H1 (cell line): ENCODE data around the gene AGFG2. TPM values are rescaled to one million over a fixed set of nuclear protein-coding genes. Genes with fewer than 3 reads are reported as not detected.

Experiments used
- CTCF ChIA-PET: fragments of 300-600 bp; sonication (Branson Sonifier 250); formaldehyde crosslinking; loops from one replicate; lab custom pipeline; 2021; ENCODE audit not compliant: partially characterized antibody; lab: Charles Lee
- POLR2A ChIA-PET: fragments of 300-600 bp; sonication (Branson Sonifier 250); formaldehyde crosslinking; loops from one replicate; lab custom pipeline; 2021; ENCODE audit warnings: inconsistent platforms; ENCODE audit not compliant: partially characterized antibody; lab: Charles Lee
- DNase-seq, 2 experiments: peaks; one replicate each; pipeline versions ENCODE4 v3.0.0 to v3.0.0-alpha.2; 2010 to 2022; ENCODE audit warnings: low spot score in 2 of 2, low read depth in 1 of 2, mixed read lengths in 1 of 2
- FAIRE-seq: peaks from 2 replicates; lab custom pipeline; 2011; peaks lifted over from hg19 to GRCh38; lab: Jason Lieb, UNC
- H2AFZ ChIP-seq: 2 replicates; pipeline ENCODE4 v1.8.1; 2012; ENCODE audit warnings: low read length, inconsistent platforms
- H2AK5ac ChIP-seq: 2 replicates; pipeline ENCODE4 v1.6.1; 2013; ENCODE audit warnings: low read depth, low read length
- H2BK120ac ChIP-seq: replicated peaks from 2 replicates; pipeline ENCODE3; 2013; ENCODE audit warnings: low read depth, low read length, inconsistent platforms
- H2BK12ac ChIP-seq: 2 replicates; pipeline ENCODE4 v1.6.1; 2013; ENCODE audit warnings: low read depth, low read length
- H2BK15ac ChIP-seq: 2 replicates; pipeline ENCODE4 v1.6.1; 2013; ENCODE audit warnings: low read length
- H2BK20ac ChIP-seq: 2 replicates; pipeline ENCODE4 v1.6.1; 2013; ENCODE audit warnings: low read length
- H2BK5ac ChIP-seq: 2 replicates; pipeline ENCODE4 v1.6.1; 2013; ENCODE audit warnings: low read depth, low read length
- H3K14ac ChIP-seq: 2 replicates; pipeline ENCODE4 v1.6.1; 2013; ENCODE audit warnings: inconsistent platforms; ENCODE audit not compliant: insufficient read length
- H3K18ac ChIP-seq: 2 replicates; pipeline ENCODE4 v1.6.1; 2013; ENCODE audit warnings: low read length; ENCODE audit errors: extremely low read depth
- H3K23ac ChIP-seq: 2 replicates; pipeline ENCODE4 v1.6.1; 2013; ENCODE audit warnings: inconsistent platforms; ENCODE audit not compliant: insufficient read length
- H3K23me2 ChIP-seq: 2 replicates; pipeline ENCODE4 v1.6.1; 2013; ENCODE audit warnings: low read depth, low read length
- H3K27ac ChIP-seq: 2 replicates; pipeline ENCODE4 v1.6.1; 2011; ENCODE audit warnings: low read depth, low read length, inconsistent platforms
- H3K27me3 ChIP-seq, 4 experiments: replicated peaks in 1 of 4; 1 replicate in 1 of 4; 2 replicates in 3 of 4; pipeline versions ENCODE4 v1.6.1 to v1.8.1; 2011 to 2013; ENCODE audit warnings: low read length in 3 of 4, mild to moderate bottlenecking in 3 of 4, inconsistent platforms in 2 of 4, mixed read lengths in 2 of 4, moderate library complexity in 1 of 4; ENCODE audit not compliant: control insufficient read depth in 3 of 4, insufficient read depth in 3 of 4; ENCODE audit errors: extremely low read depth in 1 of 4
- H3K36me3 ChIP-seq, 4 experiments: 2 replicates each; pipeline versions ENCODE4 v1.6.1 to v1.8.1; 2011 to 2013; ENCODE audit warnings: mild to moderate bottlenecking in 4 of 4, low read length in 3 of 4, moderate library complexity in 2 of 4, control low read depth in 1 of 4, inconsistent platforms in 1 of 4; ENCODE audit not compliant: insufficient read depth in 4 of 4, control insufficient read depth in 2 of 4
- H3K4ac ChIP-seq: replicated peaks from 2 replicates; pipeline ENCODE3; 2013; ENCODE audit warnings: low read length, low read depth, mixed read lengths, inconsistent platforms; ENCODE audit not compliant: insufficient read length
- H3K4me1 ChIP-seq, 4 experiments: replicated peaks in 1 of 4; 1 replicate in 1 of 4; 2 replicates in 3 of 4; pipeline versions ENCODE4 v1.6.1 to v1.8.1; 2011 to 2013; ENCODE audit warnings: low read length in 3 of 4, inconsistent platforms in 2 of 4, mixed read lengths in 1 of 4; ENCODE audit not compliant: insufficient read depth in 4 of 4, control insufficient read depth in 3 of 4
- H3K4me2 ChIP-seq, 2 experiments: 2 replicates each; pipeline versions ENCODE4 v1.6.1 to v1.8.1; 2011 to 2013; ENCODE audit warnings: low read depth in 2 of 2, low read length in 2 of 2, control low read depth in 1 of 2, inconsistent platforms in 1 of 2, mild to moderate bottlenecking in 1 of 2; ENCODE audit not compliant: insufficient read depth in 1 of 2
- H3K4me3 ChIP-seq, 4 experiments: fragments of 200-600, 300-600 bp in 1 of 4; sonication (generic), shearing (Covaris generic), sonication (Bioruptor Twin) in 1 of 4; 2 replicates each; pipeline versions ENCODE4 v1.5.1 to v1.8.1; 2011 to 2016; ENCODE audit warnings: low read length in 4 of 4, low read depth in 3 of 4, control low read depth in 2 of 4, inconsistent platforms in 2 of 4, mild to moderate bottlenecking in 2 of 4, mixed read lengths in 1 of 4, moderate library complexity in 1 of 4; ENCODE audit not compliant: insufficient read depth in 2 of 4; ENCODE audit errors: extremely low read depth in 1 of 4
- H3K56ac ChIP-seq: replicated peaks from 2 replicates; pipeline ENCODE3; 2013; ENCODE audit warnings: low read depth, mild to moderate bottlenecking, mixed read lengths, low read length, inconsistent platforms; ENCODE audit not compliant: insufficient read length
- H3K79me1 ChIP-seq: 2 replicates; pipeline ENCODE4 v1.6.1; 2013; ENCODE audit warnings: low read depth, low read length, control low read depth
- H3K79me2 ChIP-seq, 2 experiments: 2 replicates each; pipeline versions ENCODE4 v1.6.1 to v1.8.1; 2012 to 2013; ENCODE audit warnings: low read length in 2 of 2, mild to moderate bottlenecking in 2 of 2, inconsistent platforms in 1 of 2; ENCODE audit not compliant: insufficient read depth in 2 of 2, control insufficient read depth in 1 of 2
- H3K9ac ChIP-seq, 4 experiments: replicated peaks in 1 of 4; 1 replicate in 1 of 4; 2 replicates in 3 of 4; pipeline versions ENCODE4 v1.6.1 to v1.8.1; 2011 to 2013; ENCODE audit warnings: low read depth in 3 of 4, low read length in 3 of 4, control low read depth in 2 of 4, mild to moderate bottlenecking in 2 of 4, moderate library complexity in 2 of 4, inconsistent platforms in 1 of 4; ENCODE audit errors: extremely low read depth in 1 of 4
- H3K9me3 ChIP-seq, 2 experiments: 2 replicates each; pipeline versions ENCODE4 v1.6.1 to v1.8.1; 2012 to 2013; ENCODE audit warnings: mild to moderate bottlenecking in 2 of 2, moderate library complexity in 2 of 2, control low read depth in 1 of 2, inconsistent platforms in 1 of 2, low read depth in 1 of 2, low read length in 1 of 2, mixed read lengths in 1 of 2; ENCODE audit not compliant: insufficient read depth in 2 of 2
- H4K20me1 ChIP-seq, 2 experiments: replicated peaks in 1 of 2; 2 replicates each; pipeline versions ENCODE3 to v1.8.1; 2011 to 2013; ENCODE audit warnings: inconsistent platforms in 2 of 2, low read length in 2 of 2, mild to moderate bottlenecking in 1 of 2; ENCODE audit not compliant: insufficient read depth in 2 of 2, control insufficient read depth in 1 of 2
- H4K5ac ChIP-seq: 2 replicates; pipeline ENCODE4 v1.6.1; 2013; ENCODE audit warnings: low read length, low read depth, mixed read lengths, inconsistent platforms; ENCODE audit not compliant: insufficient read length
- H4K8ac ChIP-seq: 2 replicates; pipeline ENCODE4 v1.8.0; 2013; ENCODE audit warnings: mild to moderate bottlenecking, moderate library complexity, low read length, inconsistent platforms; ENCODE audit not compliant: insufficient read depth; ENCODE audit errors: extremely low read depth
- H4K91ac ChIP-seq: replicated peaks from 2 replicates; pipeline ENCODE3; 2013; ENCODE audit warnings: low read length, mixed read lengths, inconsistent platforms; ENCODE audit not compliant: insufficient read length
- ASH2L ChIP-seq: fragments of 200-600, 300-600 bp; sonication (generic); IDR thresholded peaks from one replicate; pipeline ENCODE4 v1.7.1; 2017; ENCODE audit warnings: low read length
- CHD1 ChIP-seq: IDR thresholded peaks from 2 replicates; pipeline ENCODE4 v1.6.1; 2012; ENCODE audit warnings: low read depth, low read length, improper control_type of control experiment
- KDM1A ChIP-seq: fragments of 200-600, 300-600 bp; sonication (generic); IDR thresholded peaks from 2 replicates; pipeline ENCODE4 v1.7.1; 2016; ENCODE audit warnings: mild to moderate bottlenecking, low read length, borderline replicate concordance
- MAX ChIP-seq: IDR thresholded peaks from 2 replicates; pipeline ENCODE4 v1.6.1; 2012; ENCODE audit warnings: inconsistent platforms
- SAP30 ChIP-seq: fragments of 300-600 bp; sonication (generic); IDR thresholded peaks from 2 replicates; pipeline ENCODE4 v1.7.1; 2012; ENCODE audit warnings: low read length, moderate library complexity, mild to moderate bottlenecking, inconsistent platforms; ENCODE audit not compliant: insufficient read depth, insufficient replicate concordance
- SIRT6 ChIP-seq: IDR thresholded peaks from one replicate; pipeline ENCODE4 v1.7.1; 2012; ENCODE audit warnings: low read length, inconsistent platforms
- SP1 ChIP-seq: IDR thresholded peaks from 2 replicates; pipeline ENCODE4 v1.6.1; 2011; ENCODE audit warnings: low read depth, low read length
- TBP ChIP-seq: IDR thresholded peaks from 2 replicates; pipeline ENCODE4 v1.6.1; 2011; ENCODE audit warnings: low read depth, low read length, improper control_type of control experiment
- USF2 ChIP-seq: IDR thresholded peaks from 2 replicates; pipeline ENCODE4 v1.6.1; 2011; ENCODE audit warnings: low read length, improper control_type of control experiment
- YY1 ChIP-seq: IDR thresholded peaks from 2 replicates; pipeline ENCODE4 v1.6.1; 2011; ENCODE audit warnings: low read depth, mild to moderate bottlenecking, low read length
- WGBS, 2 experiments: shearing (Covaris generic) in 1 of 2; methylation state at CpG; one replicate each; pipeline versions ENCODE4 v1.1.6 to v1.1.7; 2013 to 2015; ENCODE audit warnings: low lambda C conversion rate in 2 of 2, mixed read lengths in 2 of 2, inconsistent platforms in 1 of 2, low coverage in 1 of 2, missing lambda C conversion rate in 1 of 2; ENCODE audit not compliant: insufficient replicate concordance in 2 of 2, insufficient coverage in 1 of 2, insufficient read length in 1 of 2; ENCODE audit errors: extremely low coverage in 1 of 2, missing lambda C conversion rate in 1 of 2; 5-methylcytosine and 5-hydroxymethylcytosine counted together
- polyA plus RNA-seq, 7 experiments: library from polyadenylated mRNA; depleted of rRNA in 3 of 7; stranded (reverse) in 5 of 7; unstranded in 2 of 7; fragments of >200 nt in 5 of 7; fragments of 200-250 nt in 2 of 7; gene quantifications; 1 replicate in 5 of 7; 2 replicates in 1 of 7; 4 replicates in 1 of 7; pipeline versions ENCODE4 v1.2.1 to v1.2.3, GENCODE V29; 2011 to 2013; ENCODE audit warnings: missing spikeins in 2 of 7, mixed read lengths in 2 of 7
- total RNA-seq: library from RNA; stranded (reverse); fragmentation: NEBNext Ultra II Directional; extraction: Animal tissue kit (Norgen Biotek cat#: 25700); gene quantifications from 2 replicates; pipeline ENCODE4 v1.2.1, GENCODE V29; 2021
- TF ChIP-seq, protein P1 (sequence below): IDR thresholded peaks from 2 replicates; pipeline ENCODE4 v1.6.1; 2012; ENCODE audit warnings: low read length, inconsistent platforms

The AGFG2 gene
- total and polyA plus RNA-seq, 2 of the 8 experiments (the other 6 are each of a cell fraction or from before 2014, with no cell fraction given) = 7.6 to 11.2 TPM

DNA sequence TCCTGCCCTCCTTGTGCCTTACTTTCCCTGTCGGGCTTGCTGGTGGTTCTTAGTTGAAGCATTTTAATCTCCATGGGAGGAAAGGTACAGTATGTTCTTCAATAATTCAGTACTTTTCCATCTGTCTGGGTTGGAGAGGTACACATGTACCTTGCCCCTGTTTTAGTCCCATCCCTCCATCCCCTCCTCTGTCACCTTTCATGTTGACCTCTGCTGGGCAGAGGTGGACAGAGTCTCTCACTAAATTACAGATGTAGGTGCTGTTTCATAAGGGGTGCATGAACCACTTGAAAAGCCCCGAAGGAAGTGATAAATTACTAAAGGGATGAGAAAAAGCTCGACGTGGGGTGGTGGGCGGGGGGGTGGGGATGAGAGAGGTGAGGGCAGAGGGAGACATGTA lies 5.4 kb downstream of the AGFG2 start:
- Histone ChIP-seq H4K5ac (no peak overlapping the region), H2BK5ac (no peak overlapping the region), H3K56ac (no peak overlapping the region), H3K27me3 (peaks cover 0 to 3% (median 2%) of the 10 kb centered on the region in 4 experiments; a peak in 3 of 7 replicates), H3K23ac (no peak overlapping the region), H3K27ac (no peak overlapping the region), H4K91ac (no peak overlapping the region), H3K23me2 (peaks cover 4% of the 10 kb centered on the region; the same call in 1 of the 2 replicates), H2AFZ (no peak overlapping the region), H4K20me1 (no peaks in the 10 kb centered on the region), H3K9me3 (no peaks in the 10 kb centered on the region), H3K36me3 (no peaks in the 10 kb centered on the region; a peak in 2 of 8 replicates), H2AK5ac (no peak overlapping the region), H2BK20ac (no peak overlapping the region), H3K4me2 (no peak overlapping the region), H3K4me3 (no peak overlapping the region), H2BK12ac (no peak overlapping the region; the same call in 1 of the 2 replicates), H2BK120ac (no peak overlapping the region), H4K8ac (no peak overlapping the region), H3K79me1 (peaks cover 2% of the 10 kb centered on the region; the same call in 1 of the 2 replicates), H3K79me2 (peaks cover 0 to 48% of the 10 kb centered on the region in 2 experiments; a peak in 3 of 4 replicates), H3K4me1 (peaks cover 13 to 49% (median 27%) of the 10 kb centered on the region in 4 experiments; a peak in 6 of 7 replicates), H2BK15ac (no peak overlapping the region), H3K4ac (no peak overlapping the region), H3K9ac (no peak overlapping the region), H3K14ac (no peak overlapping the region), H3K18ac (no peak overlapping the region)
- ChIA-PET POLR2A (interaction anchor here (1.0 to 2.9 kb wide), 4 partner anchors 15 to 115 kb away, joined by 3 to 10 read pairs (median 5); partner anchors contain the start of genes MEPCE and ZCWPW1), CTCF (interaction anchor here (0.6 to 26.5 kb wide), 7 partner anchors 9 to 221 kb away, joined by 3 to 341 read pairs (median 4); no protein-coding TSS in a partner anchor)
- 79% methylated on average over 5 of the region's 5 CpGs; no CpG with 5 or more reads in 1 of the 2 experiments for WGBS, 2 experiments
- FAIRE-seq = no peak
- DNase-seq = no peak
- no peak for TF ChIP-seq SP1
- TF ChIP-seq SAP30 = no peak
- no peak for TF ChIP-seq MAX
- TF ChIP-seq SIRT6 = no peak
- no peak for TF ChIP-seq CHD1
- TF ChIP-seq ASH2L = no peak
- TF ChIP-seq TBP = no peak
- no peak for TF ChIP-seq YY1
- no peak for TF ChIP-seq USF2
- TF ChIP-seq KDM1A = no peak
- TF ChIP-seq, protein P1, sequence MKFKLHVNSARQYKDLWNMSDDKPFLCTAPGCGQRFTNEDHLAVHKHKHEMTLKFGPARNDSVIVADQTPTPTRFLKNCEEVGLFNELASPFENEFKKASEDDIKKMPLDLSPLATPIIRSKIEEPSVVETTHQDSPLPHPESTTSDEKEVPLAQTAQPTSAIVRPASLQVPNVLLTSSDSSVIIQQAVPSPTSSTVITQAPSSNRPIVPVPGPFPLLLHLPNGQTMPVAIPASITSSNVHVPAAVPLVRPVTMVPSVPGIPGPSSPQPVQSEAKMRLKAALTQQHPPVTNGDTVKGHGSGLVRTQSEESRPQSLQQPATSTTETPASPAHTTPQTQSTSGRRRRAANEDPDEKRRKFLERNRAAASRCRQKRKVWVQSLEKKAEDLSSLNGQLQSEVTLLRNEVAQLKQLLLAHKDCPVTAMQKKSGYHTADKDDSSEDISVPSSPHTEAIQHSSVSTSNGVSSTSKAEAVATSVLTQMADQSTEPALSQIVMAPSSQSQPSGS = no peak
